ENCODE data around the gene FGFR2.

- no peak for TF ChIP-seq FOXP2 (optimal IDR thresholded peaks at IDR 0.05; ENCODE audit: control extremely low read depth, extremely low read length, insufficient read depth)
- no peak for TF ChIP-seq POLR2AphosphoS5 (IDR thresholded peaks at IDR 0.05; ENCODE audit: borderline replicate concordance, low read depth, low read length)
- no peak for TF ChIP-seq EZH2 (IDR thresholded peaks at IDR 0.05)
Measured at GRCh38 chr10:121578298-121578697, 19.9 kb downstream of the FGFR2 start.

Data from SK-N-MC (cell line).